ENCODE data around the gene PRPSAP1. TPM values are rescaled to one million over a fixed set of nuclear protein-coding genes. Genes with fewer than 3 reads are reported as not detected.

The PRPSAP1 gene
- total RNA-seq, 1 experiment from 2014 or later = 42.6 TPM

- Mint-ChIP-seq H3K27me3 (ENCODE audit: unreplicated experiment) (no peaks in the 10 kb centered on the region), H3K9me3 (ENCODE audit: low read depth, unreplicated experiment) (no peaks in the 10 kb centered on the region), H3K27ac (ENCODE audit: unreplicated experiment) (no peak overlapping the region), H3K4me3 (ENCODE audit: low read depth, unreplicated experiment) (no peak overlapping the region), H3K36me3 (ENCODE audit: insufficient read depth, unreplicated experiment) (no peaks in the 10 kb centered on the region), H3K4me1 (ENCODE audit: low read depth, unreplicated experiment) (peaks cover 9% of the 10 kb centered on the region)
- TF ChIP-seq, protein P1, sequence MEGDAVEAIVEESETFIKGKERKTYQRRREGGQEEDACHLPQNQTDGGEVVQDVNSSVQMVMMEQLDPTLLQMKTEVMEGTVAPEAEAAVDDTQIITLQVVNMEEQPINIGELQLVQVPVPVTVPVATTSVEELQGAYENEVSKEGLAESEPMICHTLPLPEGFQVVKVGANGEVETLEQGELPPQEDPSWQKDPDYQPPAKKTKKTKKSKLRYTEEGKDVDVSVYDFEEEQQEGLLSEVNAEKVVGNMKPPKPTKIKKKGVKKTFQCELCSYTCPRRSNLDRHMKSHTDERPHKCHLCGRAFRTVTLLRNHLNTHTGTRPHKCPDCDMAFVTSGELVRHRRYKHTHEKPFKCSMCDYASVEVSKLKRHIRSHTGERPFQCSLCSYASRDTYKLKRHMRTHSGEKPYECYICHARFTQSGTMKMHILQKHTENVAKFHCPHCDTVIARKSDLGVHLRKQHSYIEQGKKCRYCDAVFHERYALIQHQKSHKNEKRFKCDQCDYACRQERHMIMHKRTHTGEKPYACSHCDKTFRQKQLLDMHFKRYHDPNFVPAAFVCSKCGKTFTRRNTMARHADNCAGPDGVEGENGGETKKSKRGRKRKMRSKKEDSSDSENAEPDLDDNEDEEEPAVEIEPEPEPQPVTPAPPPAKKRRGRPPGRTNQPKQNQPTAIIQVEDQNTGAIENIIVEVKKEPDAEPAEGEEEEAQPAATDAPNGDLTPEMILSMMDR (IDR thresholded peaks at IDR 0.05; ENCODE audit: unreplicated experiment) = no peak
- BruUV-seq (replicated peaks) = no TSS peak
- DNase-seq = no peak
- intact Hi-C loops (cut with micrococcal nuclease; ENCODE audit: unreplicated experiment) = no loop called here
- CTCF ChIA-PET = interaction anchor here (0.6 to 1.6 kb wide), 2 partner anchors 11 to 389 kb away, joined by 6 to 12 read pairs; no protein-coding TSS in a partner anchor
Measured at GRCh38 chr17:76369379-76369778, 15.7 kb upstream of the PRPSAP1 start.

DNA sequence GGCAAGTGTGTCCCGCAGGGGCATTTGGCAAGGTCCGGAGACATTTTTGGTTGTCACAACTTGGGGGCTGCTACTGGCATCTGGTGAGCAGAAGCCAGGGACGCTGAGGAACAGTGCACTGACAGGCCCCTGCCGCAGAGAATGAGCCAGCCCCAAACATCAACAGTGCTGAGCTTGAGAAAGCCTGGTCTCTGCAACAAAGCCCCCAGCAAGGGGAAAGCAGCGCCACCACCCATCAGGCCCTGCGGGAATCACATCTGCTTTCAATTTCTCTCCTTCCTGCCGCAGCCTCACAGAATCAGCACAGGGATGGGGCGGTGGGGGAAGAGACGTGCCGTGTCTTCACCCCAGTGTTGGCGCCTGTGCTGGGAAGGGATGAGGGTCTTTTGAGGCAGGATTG is 14.8 kb upstream of the PRPSAP1 start:
- DNase-seq = no peak
- peaks cover 9% of the 10 kb centered on the region for H3K4me1 Mint-ChIP-seq (ENCODE audit: low read depth, unreplicated experiment)
- no peaks in the 10 kb centered on the region for H3K27me3 Mint-ChIP-seq (ENCODE audit: unreplicated experiment)
- H3K27ac Mint-ChIP-seq (ENCODE audit: unreplicated experiment) = no peak overlapping the region
- intact Hi-C loops (cut with micrococcal nuclease; ENCODE audit: unreplicated experiment) = no loop called here
- no peaks in the 10 kb centered on the region for H3K36me3 Mint-ChIP-seq (ENCODE audit: insufficient read depth, unreplicated experiment)
- no TSS peak for BruUV-seq (replicated peaks)
- TF ChIP-seq, protein P1 (IDR thresholded peaks at IDR 0.05; ENCODE audit: unreplicated experiment) = no peak
- CTCF ChIA-PET = interaction anchor here (0.5 kb wide), 1 partner anchor 291 kb away, joined by 5 read pairs; no protein-coding TSS in a partner anchor
- H3K9me3 Mint-ChIP-seq (ENCODE audit: low read depth, unreplicated experiment) = no peaks in the 10 kb centered on the region
- H3K4me3 Mint-ChIP-seq (ENCODE audit: low read depth, unreplicated experiment) = no peak overlapping the region

DNA sequence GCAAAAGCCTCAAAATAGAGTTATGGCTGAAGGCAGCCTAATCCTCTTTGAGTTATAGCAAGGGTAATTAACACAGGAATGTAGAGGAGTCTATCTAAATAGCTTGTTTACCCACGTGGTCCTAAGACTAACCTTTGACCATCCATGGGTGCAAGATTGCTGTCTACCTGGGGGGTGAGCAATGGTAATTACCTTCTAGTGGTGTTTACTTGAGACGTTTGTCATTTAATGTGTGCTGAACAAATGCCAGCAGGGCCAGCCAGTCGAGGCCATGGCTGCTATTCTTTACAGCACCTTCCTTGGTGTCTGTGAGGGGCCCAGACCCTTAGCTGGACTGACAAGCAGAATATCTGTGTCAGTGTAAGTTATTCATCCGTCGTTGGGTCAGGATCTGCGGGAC is 13.9 kb upstream of the PRPSAP1 start:
- H3K27ac Mint-ChIP-seq (ENCODE audit: unreplicated experiment) = no peak overlapping the region
- intact Hi-C loops (cut with micrococcal nuclease; ENCODE audit: unreplicated experiment) = no loop called here
- H3K4me1 Mint-ChIP-seq (ENCODE audit: low read depth, unreplicated experiment) = peaks cover 9% of the 10 kb centered on the region
- H3K36me3 Mint-ChIP-seq (ENCODE audit: insufficient read depth, unreplicated experiment) = no peaks in the 10 kb centered on the region
- CTCF ChIA-PET = no interaction called here
- TF ChIP-seq, protein P1 (IDR thresholded peaks at IDR 0.05; ENCODE audit: unreplicated experiment) = no peak
- DNase-seq = no peak
- H3K27me3 Mint-ChIP-seq (ENCODE audit: unreplicated experiment) = no peaks in the 10 kb centered on the region
- BruUV-seq (replicated peaks) = no TSS peak
- no peak overlapping the region for H3K4me3 Mint-ChIP-seq (ENCODE audit: low read depth, unreplicated experiment)
- no peaks in the 10 kb centered on the region for H3K9me3 Mint-ChIP-seq (ENCODE audit: low read depth, unreplicated experiment)

GRCh38 chr17:76366247-76366646 is 12.5 kb upstream of the PRPSAP1 start:
- Mint-ChIP-seq H3K4me3 (ENCODE audit: low read depth, unreplicated experiment) (no peak overlapping the region), H3K27me3 (ENCODE audit: unreplicated experiment) (peaks cover 8% of the 10 kb centered on the region), H3K27ac (ENCODE audit: unreplicated experiment) (no peak overlapping the region), H3K9me3 (ENCODE audit: low read depth, unreplicated experiment) (no peaks in the 10 kb centered on the region), H3K36me3 (ENCODE audit: insufficient read depth, unreplicated experiment) (no peaks in the 10 kb centered on the region), H3K4me1 (ENCODE audit: low read depth, unreplicated experiment) (peaks cover 9% of the 10 kb centered on the region)
- no TSS peak for BruUV-seq (replicated peaks)
- CTCF ChIA-PET = interaction anchor here (0.6 to 1.1 kb wide), 3 partner anchors 13 to 32 kb away, joined by 4 to 18 read pairs (median 12); partner anchors contain the start of genes PRPSAP1 and SPHK1
- TF ChIP-seq, protein P1 (IDR thresholded peaks at IDR 0.05; ENCODE audit: unreplicated experiment) = no peak
- intact Hi-C loops (cut with micrococcal nuclease; ENCODE audit: unreplicated experiment) = no loop called here
- DNase-seq = no peak
